ENCODE results near the gene CRABP1.

The CRABP1 gene

GRCh38 chr15:78345396-78346125 lies 5.4 kb downstream of the CRABP1 start:
- no peak for TF ChIP-seq CTCF (IDR thresholded peaks at IDR 0.05; ENCODE audit: insufficient read depth, missing control alignments)
- FAIRE-seq: no peak

GRCh38 chr15:78347586-78348543 lies 7.7 kb downstream of the CRABP1 start:
- FAIRE-seq (no peak), DNase-seq (ENCODE audit: insufficient read length, low spot score) (no peak)
- TF ChIP-seq CTCF (IDR thresholded peaks at IDR 0.05; ENCODE audit: insufficient read depth, missing control alignments): no peak

More at GRCh38 chr15:78345396-78346125, 5.4 kb downstream of the CRABP1 start:
- no peak for DNase-seq (ENCODE audit: insufficient read length, low spot score)

- DNase-seq (ENCODE audit: insufficient read length, low spot score): no peak
- no peak for TF ChIP-seq CTCF (IDR thresholded peaks at IDR 0.05; ENCODE audit: insufficient read depth, missing control alignments)
- no peak for FAIRE-seq
Observed at GRCh38 chr15:78350058-78350457, 9.9 kb downstream of the CRABP1 start.

- TF ChIP-seq CTCF (IDR thresholded peaks at IDR 0.05; ENCODE audit: insufficient read depth, missing control alignments): no peak
- FAIRE-seq (no peak), DNase-seq (ENCODE audit: insufficient read length, low spot score) (no peak)
Observed at GRCh38 chr15:78351539-78351938, 11.4 kb downstream of the CRABP1 start.

- no peak for FAIRE-seq
- TF ChIP-seq CTCF (IDR thresholded peaks at IDR 0.05; ENCODE audit: insufficient read depth, missing control alignments): no peak
- DNase-seq (ENCODE audit: insufficient read length, low spot score): no peak
Observed at GRCh38 chr15:78353093-78353492, 12.9 kb downstream of the CRABP1 start.

GRCh38 chr15:78355177-78355576 lies 15.0 kb downstream of the CRABP1 start:
- no peak for TF ChIP-seq CTCF (IDR thresholded peaks at IDR 0.05; ENCODE audit: insufficient read depth, missing control alignments)
- DNase-seq (ENCODE audit: insufficient read length, low spot score) (no peak), FAIRE-seq (no peak)
